Neural progenitor cell (in vitro differentiated cells): ENCODE measurements around the gene NEDD8.

Experiments
- EZH2 ChIP-seq: fragments of 200-600 bp; sonication (generic); IDR thresholded peaks from 2 replicates; pipeline ENCODE4 v1.6.1; 2017; ENCODE audit warnings: antibody characterized with exemption, mild to moderate bottlenecking, moderate library complexity
- TF ChIP-seq, protein P1 (sequence below): fragments of 200-600 bp; sonication (generic); IDR thresholded peaks from 2 replicates; pipeline ENCODE4 v1.5.1; 2017; ENCODE audit warnings: antibody characterized with exemption, mild to moderate bottlenecking

- TF ChIP-seq, protein P1, sequence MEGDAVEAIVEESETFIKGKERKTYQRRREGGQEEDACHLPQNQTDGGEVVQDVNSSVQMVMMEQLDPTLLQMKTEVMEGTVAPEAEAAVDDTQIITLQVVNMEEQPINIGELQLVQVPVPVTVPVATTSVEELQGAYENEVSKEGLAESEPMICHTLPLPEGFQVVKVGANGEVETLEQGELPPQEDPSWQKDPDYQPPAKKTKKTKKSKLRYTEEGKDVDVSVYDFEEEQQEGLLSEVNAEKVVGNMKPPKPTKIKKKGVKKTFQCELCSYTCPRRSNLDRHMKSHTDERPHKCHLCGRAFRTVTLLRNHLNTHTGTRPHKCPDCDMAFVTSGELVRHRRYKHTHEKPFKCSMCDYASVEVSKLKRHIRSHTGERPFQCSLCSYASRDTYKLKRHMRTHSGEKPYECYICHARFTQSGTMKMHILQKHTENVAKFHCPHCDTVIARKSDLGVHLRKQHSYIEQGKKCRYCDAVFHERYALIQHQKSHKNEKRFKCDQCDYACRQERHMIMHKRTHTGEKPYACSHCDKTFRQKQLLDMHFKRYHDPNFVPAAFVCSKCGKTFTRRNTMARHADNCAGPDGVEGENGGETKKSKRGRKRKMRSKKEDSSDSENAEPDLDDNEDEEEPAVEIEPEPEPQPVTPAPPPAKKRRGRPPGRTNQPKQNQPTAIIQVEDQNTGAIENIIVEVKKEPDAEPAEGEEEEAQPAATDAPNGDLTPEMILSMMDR, result no peak
- TF ChIP-seq EZH2, result no peak
Observed at GRCh38 chr14:24277071-24277470, 44.9 kb upstream of the NEDD8 start.
